ENCODE measurements around the gene LRRC4.

LRRC4 gene

GRCh38 chr7:127993317-127993716 is 37.9 kb downstream of the LRRC4 start:
- Mint-ChIP-seq H3K27me3 (no peaks in the 10 kb centered on the region), H3K4me3 (no peak overlapping the region), H3K9me3 (no peaks in the 10 kb centered on the region), H3K36me3 (peaks cover 84% of the 10 kb centered on the region), H3K27ac (no peak overlapping the region), H3K4me1 (peaks cover 1% of the 10 kb centered on the region)
- no peak for ATAC-seq

GRCh38 chr7:127988751-127989150 is 42.5 kb downstream of the LRRC4 start:
- no peak overlapping the region for H3K27ac Mint-ChIP-seq
- peaks cover 85% of the 10 kb centered on the region for H3K36me3 Mint-ChIP-seq
- no peaks in the 10 kb centered on the region for H3K9me3 Mint-ChIP-seq
- H3K27me3 Mint-ChIP-seq = no peaks in the 10 kb centered on the region
- no peak overlapping the region for H3K4me3 Mint-ChIP-seq
- no peak for ATAC-seq
- H3K4me1 Mint-ChIP-seq = no peaks in the 10 kb centered on the region

GRCh38 chr7:127986581-127987521 is 44.4 kb downstream of the LRRC4 start:
- peaks cover 81% of the 10 kb centered on the region for H3K36me3 Mint-ChIP-seq
- H3K27ac Mint-ChIP-seq = no peak overlapping the region
- no peak for ATAC-seq
- H3K9me3 Mint-ChIP-seq = no peaks in the 10 kb centered on the region
- no peaks in the 10 kb centered on the region for H3K27me3 Mint-ChIP-seq
- no peak overlapping the region for H3K4me3 Mint-ChIP-seq
- no peaks in the 10 kb centered on the region for H3K4me1 Mint-ChIP-seq

GRCh38 chr7:127983804-127984332 is 47.4 kb downstream of the LRRC4 start:
- no peak overlapping the region for H3K27ac Mint-ChIP-seq
- H3K4me1 Mint-ChIP-seq = peaks cover 8% of the 10 kb centered on the region

GRCh38 chr7:127981965-127982364 is 49.3 kb downstream of the LRRC4 start:
- Mint-ChIP-seq H3K36me3 (peaks cover 72% of the 10 kb centered on the region), H3K4me1 (peaks cover 8% of the 10 kb centered on the region), H3K9me3 (peaks cover 16% of the 10 kb centered on the region), H3K4me3 (no peak overlapping the region), H3K27me3 (no peaks in the 10 kb centered on the region), H3K27ac (peak overlapping the region; percentile 34)
- ATAC-seq = no peak

More at GRCh38 chr7:127983804-127984332, 47.4 kb downstream of the LRRC4 start:
- Mint-ChIP-seq H3K4me3 (no peak overlapping the region), H3K9me3 (peaks cover 6% of the 10 kb centered on the region), H3K36me3 (peaks cover 66% of the 10 kb centered on the region), H3K27me3 (no peaks in the 10 kb centered on the region)
- no peak for ATAC-seq

- Mint-ChIP-seq H3K27me3 (no peaks in the 10 kb centered on the region), H3K36me3 (peaks cover 77% of the 10 kb centered on the region), H3K9me3 (peaks cover 16% of the 10 kb centered on the region), H3K4me1 (peaks cover 8% of the 10 kb centered on the region), H3K27ac (no peak overlapping the region), H3K4me3 (no peak overlapping the region)
- ATAC-seq = no peak
Observed at GRCh38 chr7:127980901-127981300, 50.3 kb downstream of the LRRC4 start.

- Mint-ChIP-seq H3K9me3 (peaks cover 16% of the 10 kb centered on the region), H3K27me3 (no peaks in the 10 kb centered on the region), H3K4me3 (no peak overlapping the region), H3K4me1 (peaks cover 8% of the 10 kb centered on the region), H3K27ac (peak overlapping the region; percentile 77), H3K36me3 (peaks cover 77% of the 10 kb centered on the region)
- no peak for ATAC-seq
Observed at GRCh38 chr7:127979728-127980126, 51.5 kb downstream of the LRRC4 start.

- H3K27me3 Mint-ChIP-seq = no peaks in the 10 kb centered on the region
- ATAC-seq = no peak
- peak overlapping the region; percentile 77 for H3K27ac Mint-ChIP-seq
- H3K4me1 Mint-ChIP-seq = peaks cover 8% of the 10 kb centered on the region
- no peak overlapping the region for H3K4me3 Mint-ChIP-seq
- peaks cover 77% of the 10 kb centered on the region for H3K36me3 Mint-ChIP-seq
- peaks cover 16% of the 10 kb centered on the region for H3K9me3 Mint-ChIP-seq
Observed at GRCh38 chr7:127979113-127979727, 52.0 kb downstream of the LRRC4 start.

- H3K27ac Mint-ChIP-seq = no peak overlapping the region
- H3K27me3 Mint-ChIP-seq = no peaks in the 10 kb centered on the region
- no peak for ATAC-seq
- H3K9me3 Mint-ChIP-seq = peaks cover 16% of the 10 kb centered on the region
- peaks cover 78% of the 10 kb centered on the region for H3K36me3 Mint-ChIP-seq
- H3K4me1 Mint-ChIP-seq = peaks cover 8% of the 10 kb centered on the region
- H3K4me3 Mint-ChIP-seq = no peak overlapping the region
Observed at GRCh38 chr7:127978421-127978820, 52.8 kb downstream of the LRRC4 start.

Data from stimulated activated memory B cell treated with anti-CD40 and anti-IgM and Interleukin-4, amounts not matched to agents 10 μg/mL and 1 μg/mL and 100 μg/mL, for 72 hours (primary cell).